OCI-M1 (cell line): ENCODE data around the gene TRAF2.
"Not testable (repeated sequence)": the region's sequence is repeated elsewhere in the genome, so short reads cannot be mapped to it uniquely, and the experiment has no call there.

Experiments
- DNase-seq: peaks from one replicate; lab custom pipeline; 2025; lab: John Stamatoyannopoulos, UW

TRAF2 gene

GRCh38 chr9:136857581-136858412 is 28.5 kb upstream of the TRAF2 start:
- no peak for DNase-seq

DNA sequence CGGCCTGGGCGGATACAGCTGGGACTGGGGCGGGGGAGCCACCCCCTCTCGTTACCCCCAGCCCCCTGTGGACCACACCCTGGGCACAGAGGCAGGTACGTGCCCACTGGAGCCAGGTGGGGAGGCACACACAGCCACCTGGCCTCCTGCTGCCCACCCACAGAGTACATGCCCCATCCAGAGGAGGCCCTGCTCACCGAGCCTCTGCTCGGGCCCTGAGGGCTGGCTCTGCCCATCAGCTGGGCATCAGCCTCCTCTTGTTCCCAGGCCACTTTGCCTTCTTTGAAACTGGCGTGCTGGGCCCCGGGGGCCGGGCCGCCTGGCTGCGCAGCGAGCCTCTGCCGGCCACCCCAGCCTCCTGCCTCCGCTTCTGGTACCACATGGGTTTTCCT is 27.9 kb upstream of the TRAF2 start:
- DNase-seq, result no peak

DNA sequence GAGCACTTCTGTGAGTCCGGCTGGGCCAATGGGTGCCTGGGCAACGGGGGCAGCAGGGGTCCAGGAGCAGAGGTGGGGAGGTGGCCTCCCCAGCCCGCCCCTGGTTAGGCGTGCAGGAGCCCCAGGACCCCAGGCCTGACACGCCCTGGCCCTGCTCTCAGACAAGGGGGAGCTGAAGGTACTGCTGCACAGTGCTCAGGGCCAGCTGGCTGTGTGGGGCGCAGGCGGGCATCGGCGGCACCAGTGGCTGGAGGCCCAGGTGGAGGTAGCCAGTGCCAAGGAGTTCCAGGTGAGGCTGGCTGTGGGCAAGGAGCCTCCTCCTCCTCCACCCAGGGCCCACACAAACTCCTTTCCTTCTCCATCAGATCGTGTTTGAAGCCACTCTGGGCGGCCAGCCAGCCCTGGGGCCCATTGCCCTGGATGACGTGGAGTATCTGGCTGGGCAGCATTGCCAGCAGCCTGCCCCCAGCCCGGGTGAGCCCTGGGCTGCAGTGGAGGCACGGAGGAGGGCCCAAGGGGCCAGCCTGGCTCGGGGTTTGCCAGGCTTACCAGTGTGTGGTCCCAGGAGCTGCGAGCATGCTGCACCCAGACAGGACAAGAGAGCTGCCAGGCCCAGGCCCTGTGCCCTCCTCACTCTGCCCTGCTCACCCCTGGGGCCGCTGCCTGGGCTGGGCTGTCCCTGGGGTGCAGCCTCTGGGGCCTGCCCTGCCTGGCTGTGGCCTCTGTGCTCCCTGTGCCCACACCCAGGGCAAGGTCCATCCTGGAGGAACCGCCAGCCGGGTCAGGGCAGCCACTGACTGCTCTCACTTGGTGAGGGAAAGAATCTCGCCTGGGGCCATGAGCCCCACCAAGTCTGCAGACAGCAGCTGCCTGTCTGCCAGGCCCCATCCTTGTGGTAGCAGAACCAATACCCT is 27.2 kb upstream of the TRAF2 start:
- no peak for DNase-seq

- DNase-seq, result no peak
Measured at GRCh38 chr9:136860529-136860928, 25.8 kb upstream of the TRAF2 start.

GRCh38 chr9:136860933-136861873 is 25.1 kb upstream of the TRAF2 start:
- no peak for DNase-seq

DNA sequence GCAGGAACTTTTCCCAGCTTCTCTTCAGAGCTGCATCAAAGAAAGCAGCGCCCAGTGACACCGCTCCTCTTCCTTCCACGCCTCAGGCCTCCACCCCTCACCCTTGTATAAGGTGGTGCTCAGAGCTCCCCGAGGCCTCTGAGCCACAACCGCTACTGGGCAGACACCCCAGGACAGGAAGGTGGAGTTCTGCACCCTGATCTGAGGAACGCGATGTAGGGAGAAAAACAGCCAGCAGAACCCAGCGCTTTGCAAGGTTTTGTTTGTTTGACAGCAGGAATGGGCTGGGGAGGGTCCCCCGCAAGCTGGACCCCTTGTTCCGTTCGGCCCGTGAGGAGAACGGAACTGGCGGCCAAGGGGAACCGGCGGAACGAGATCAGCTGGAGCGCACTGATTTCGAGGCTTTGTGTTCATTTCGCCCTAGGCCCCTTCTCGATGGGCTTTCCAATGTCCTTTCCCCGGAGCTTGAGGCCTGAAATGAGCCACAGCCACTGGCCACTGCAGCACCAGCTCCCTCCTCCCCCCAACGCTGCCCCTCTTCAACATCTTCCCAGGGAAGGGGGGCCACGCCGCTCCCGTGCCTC is 24.4 kb upstream of the TRAF2 start:
- DNase-seq, result no peak

DNA sequence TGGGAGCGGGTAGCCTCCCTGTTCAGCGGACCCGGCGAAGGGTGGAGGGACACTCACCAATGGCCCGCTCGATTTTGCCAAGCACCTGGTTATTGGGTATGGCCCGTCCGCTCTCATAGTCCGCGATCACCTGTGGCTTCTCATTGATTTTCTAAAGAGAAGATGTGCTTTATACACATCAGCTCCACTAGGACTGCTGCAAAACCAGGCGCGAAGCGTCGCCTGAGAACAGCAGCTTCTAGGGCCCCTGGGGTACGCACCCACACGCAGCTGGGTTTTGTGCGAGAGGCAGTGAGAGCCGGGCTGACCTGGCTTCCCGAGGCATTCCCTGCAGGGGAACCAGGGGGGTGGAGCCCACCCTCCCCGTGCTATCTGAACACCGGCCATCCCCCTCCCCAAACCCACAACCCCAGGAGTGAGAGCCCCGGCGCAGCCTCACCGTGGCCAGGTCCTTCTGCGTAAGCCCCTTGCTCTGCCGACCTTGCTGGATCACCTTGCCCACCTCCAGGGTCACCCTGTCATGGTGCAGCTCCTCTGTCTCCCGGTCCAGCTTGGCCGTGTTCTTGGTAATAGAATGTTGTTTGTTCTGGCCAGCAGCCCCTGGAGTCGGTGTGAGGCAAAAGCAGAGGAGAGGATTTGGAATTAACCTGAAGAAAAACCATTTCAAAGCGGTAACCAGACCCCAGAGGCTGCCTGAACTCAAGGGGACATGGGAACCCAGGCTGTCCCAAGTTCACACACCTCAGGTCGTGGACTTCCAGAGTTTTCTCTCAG is 23.3 kb upstream of the TRAF2 start:
- no peak for DNase-seq

DNA sequence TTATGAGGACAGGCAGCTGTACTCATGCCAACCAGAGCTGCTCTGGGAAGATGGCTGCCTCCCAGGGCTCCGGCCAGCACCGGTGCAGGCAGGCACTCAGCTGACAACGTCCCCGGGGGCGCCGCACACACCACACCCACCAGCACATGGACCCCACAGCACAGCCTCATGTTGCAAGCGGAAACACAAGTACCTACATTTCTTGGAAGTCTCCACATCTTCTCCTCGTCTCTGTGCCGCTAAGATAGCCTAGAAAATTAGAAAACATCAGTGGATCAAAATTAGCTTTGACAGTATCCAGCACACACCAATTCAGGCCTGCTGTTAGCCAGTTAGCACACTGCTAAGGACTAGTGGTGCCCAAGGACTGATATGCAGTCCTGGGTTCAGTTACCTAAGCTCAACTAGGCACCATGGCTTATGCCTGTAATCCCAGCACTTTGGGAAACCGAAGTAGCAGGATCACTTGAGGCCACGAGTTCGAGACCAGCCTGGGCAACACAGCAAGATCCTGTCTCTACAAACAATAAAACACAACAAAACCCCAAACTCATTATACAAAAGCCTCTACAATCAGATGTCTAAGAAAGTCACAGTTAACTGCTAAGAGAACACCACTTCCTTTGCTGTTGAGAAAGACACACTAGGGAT is 22.6 kb upstream of the TRAF2 start:
- DNase-seq, result no peak

GRCh38 chr9:136865041-136865767 is 21.1 kb upstream of the TRAF2 start:
- no peak for DNase-seq

GRCh38 chr9:136865768-136866103 is 20.6 kb upstream of the TRAF2 start:
- DNase-seq, result no peak

DNA sequence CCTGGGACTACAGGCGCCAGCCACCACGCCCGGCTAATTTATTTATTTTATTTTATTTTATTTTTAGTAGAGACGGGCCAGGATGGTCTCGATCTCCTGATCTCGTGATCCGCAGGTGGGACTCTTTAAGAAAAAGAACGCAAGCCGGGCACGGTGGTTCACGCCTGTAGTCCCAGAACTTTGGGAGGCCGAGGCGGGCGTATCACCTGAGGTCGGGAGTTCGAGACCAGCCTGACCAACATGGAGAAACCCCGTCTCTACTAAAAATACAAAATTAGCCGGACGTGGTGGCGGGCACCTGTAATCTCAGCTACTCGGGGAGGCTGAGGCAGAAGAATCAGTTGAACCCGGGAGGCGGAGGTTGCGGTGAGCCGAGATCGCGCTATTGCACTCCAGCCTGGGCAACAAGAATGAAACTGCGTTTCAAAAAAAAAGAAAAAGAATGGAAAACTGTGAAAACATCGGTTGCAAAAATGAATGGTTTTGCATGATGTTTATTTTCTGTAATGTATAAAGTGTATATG is 19.4 kb upstream of the TRAF2 start:
- not testable (repeated sequence) for DNase-seq

DNA sequence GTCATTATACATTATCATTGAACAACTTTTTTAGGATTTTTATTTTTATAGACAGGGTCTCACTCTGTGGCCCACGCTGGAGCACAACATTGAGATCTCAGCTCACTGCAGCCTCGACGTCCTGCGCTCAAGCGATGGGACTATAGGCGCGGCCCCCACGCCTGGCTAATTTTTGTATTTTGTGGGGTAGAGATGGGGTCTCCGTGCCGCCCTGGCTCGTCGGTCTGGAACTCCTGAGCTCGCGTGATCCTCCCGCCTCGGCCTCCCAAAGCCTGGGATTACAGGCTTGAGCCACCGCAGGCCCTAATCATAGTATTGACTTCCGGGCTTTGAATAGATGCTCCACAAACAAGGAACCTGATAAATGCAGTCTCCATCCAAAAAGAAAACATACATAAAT is 18.8 kb upstream of the TRAF2 start:
- DNase-seq, result no peak

DNA sequence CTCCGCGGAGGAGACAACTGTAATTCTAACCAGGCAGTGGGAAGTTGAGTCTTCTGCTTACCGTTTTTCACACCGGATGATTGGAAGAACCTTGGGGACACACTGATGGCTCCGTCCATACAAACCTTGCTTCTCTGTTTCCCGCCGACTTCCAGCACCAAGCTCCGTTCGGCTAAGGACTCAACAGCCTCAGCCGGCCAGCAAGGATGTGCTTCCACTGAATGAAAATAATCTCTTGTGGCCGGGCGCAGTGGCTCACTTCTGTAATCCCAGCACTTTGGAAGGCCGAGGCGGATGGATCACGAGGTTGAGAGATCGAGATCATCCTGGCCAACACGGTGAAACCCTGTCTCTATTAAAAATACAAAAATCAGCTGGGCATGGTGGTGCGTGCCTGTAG is 18.4 kb upstream of the TRAF2 start:
- no peak for DNase-seq

- DNase-seq, result no peak
Measured at GRCh38 chr9:136868644-136869043, 17.7 kb upstream of the TRAF2 start.

DNA sequence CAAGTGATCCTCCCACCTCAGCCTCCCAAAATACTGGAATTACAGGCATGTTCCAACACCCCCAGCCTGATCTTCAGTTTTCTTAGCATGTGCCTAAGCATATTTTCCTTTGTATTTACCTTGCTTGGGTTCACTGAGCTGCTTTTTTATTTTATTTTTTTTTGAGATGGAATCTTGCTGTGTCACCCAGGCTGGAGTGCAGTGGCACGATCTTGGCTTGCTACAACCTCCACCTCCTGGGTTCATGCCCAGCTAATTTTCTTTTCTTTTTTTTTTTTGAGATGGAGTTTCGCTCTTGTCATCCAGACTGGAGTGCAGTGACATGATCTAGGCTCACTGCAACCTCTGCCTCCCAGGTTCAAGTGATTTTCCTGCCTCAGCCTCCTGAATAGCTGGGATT is 16.7 kb upstream of the TRAF2 start:
- DNase-seq, result not testable (repeated sequence)

GRCh38 chr9:136875155-136875554 is 11.2 kb upstream of the TRAF2 start:
- peak; percentile 14 for DNase-seq

- no peak for DNase-seq
Measured at GRCh38 chr9:136876476-136876875, 9.8 kb upstream of the TRAF2 start.

DNA sequence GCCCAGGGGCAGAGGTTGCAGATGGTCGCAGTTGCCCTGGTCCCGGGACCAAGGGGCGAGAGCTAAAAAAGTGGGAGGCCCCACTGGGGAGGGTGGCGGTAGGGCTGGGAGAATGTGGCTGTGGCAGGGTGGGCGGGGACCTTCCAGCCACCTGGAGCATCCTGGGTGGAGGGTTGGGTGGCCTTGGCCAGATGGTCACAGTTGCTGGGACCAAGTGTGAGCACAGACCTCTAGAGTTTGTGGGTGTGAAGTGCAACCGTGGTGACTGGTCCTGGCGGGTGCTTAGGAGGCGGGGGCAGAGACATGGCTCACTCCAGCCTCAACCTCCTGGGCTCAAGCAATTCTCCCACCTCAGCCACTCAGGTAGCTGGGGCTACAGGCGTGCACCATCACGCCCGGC is 5.7 kb upstream of the TRAF2 start:
- DNase-seq, result no peak

DNA sequence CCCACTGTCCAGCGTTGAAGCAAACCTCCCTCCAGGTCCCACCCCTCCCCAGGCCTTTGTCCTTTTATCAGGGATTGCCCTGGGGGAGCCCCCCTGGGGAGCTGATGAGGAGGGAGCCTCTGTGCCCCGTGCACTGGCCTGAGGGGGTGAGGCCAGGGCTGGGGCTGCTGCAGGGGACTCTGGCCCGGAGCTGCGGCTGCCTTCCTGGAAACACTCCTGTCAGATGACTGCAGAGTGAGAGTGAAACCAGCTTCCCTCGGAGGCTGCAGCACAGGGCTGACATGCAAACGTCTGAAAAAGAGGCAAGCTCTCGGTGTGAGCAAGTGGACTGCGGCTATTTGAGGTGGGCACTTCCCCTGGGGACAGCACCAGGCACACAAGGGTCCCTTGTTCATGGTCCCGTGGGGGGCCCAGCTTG is 4.6 kb upstream of the TRAF2 start:
- peak; percentile 83 for DNase-seq
